ENCODE results near the gene SIGLEC7. TPM values are rescaled to one million over a fixed set of nuclear protein-coding genes. Genes with fewer than 3 reads are reported as not detected.

Gene SIGLEC7
- total and polyA plus RNA-seq, 9 donors = 0.38 to 3.7 (median 1.5) TPM; not detected in 2

DNA sequence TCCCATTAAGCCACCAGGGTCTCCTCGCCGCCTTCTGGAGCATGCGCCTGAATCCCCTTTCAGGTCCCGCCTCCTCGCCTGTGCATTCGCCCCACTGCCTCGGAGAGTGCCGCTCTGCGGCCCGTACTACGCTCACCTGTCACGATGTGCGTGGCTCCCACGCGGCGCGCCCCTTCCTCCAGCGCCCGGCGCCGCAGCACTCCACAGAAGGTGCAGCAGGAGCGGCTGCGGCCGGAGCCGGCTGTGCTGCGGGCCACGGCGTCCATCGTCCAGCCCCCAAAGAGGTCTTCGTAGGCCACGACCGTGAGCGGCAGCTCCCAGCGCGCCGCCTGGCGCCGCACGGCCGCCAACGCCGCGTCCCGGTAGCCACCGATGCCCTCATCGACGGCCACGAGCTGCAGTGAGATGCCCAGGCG lies 38.2 kb upstream of the SIGLEC7 start:
- intact Hi-C loops (cut with DNase I) = loop anchor here in 1 of 4 donors (10.0 kb wide), 1 partner anchor 61 kb away; no protein-coding TSS in a partner anchor

DNA sequence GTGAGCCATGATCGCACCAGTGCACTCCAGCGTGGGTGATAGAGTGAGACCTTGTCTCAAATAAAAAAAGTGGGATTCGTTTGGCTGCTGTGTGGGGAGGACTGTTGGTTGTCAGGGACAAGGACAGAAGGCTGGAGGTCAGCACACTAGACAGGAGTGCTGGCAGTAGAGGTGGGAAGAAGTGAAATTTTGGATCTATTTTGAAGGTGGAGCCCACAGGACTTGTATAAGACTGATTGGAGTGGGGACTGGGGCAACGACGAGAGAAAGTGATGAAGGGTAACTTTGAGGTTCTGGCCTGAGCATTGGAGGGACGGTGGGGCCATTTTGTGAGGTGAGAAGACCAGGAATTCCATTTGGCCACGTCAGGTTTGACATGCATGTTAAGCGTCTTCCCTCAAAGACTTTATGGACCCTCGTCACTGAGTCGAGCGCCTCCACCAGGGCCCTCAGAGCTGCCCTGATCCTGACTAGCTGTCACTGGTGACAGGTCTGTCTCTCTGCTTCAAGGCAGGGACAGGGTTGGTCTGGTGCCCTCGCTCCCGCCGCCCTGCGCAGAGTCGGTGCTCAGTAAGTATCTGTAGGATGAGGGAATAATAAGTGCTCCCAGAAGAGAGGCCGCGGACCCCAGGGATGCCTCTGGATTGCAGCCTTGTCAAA lies 34.6 kb upstream of the SIGLEC7 start:
- Histone ChIP-seq H3K9me3 (no peaks in the 10 kb centered on the region), H3K4me3 (peak overlapping the region; percentile 89), H3K36me3 (no peaks in the 10 kb centered on the region), H3K27me3 (no peaks in the 10 kb centered on the region), H3K4me1 (ENCODE audit: insufficient read depth) (peaks cover 6% of the 10 kb centered on the region), H3K27ac (no peak overlapping the region)
- WGBS, 3 donors = 5 to 11% (median 5%) methylated on average over 18 of the region's 18 CpGs
- intact Hi-C loops (cut with DNase I) = loop anchor here in 1 of 4 donors (10.0 kb wide), 1 partner anchor 57 kb away; no protein-coding TSS in a partner anchor
- TF ChIP-seq EP300 (IDR thresholded peaks at IDR 0.05) = no peak
- TF ChIP-seq, protein P1, sequence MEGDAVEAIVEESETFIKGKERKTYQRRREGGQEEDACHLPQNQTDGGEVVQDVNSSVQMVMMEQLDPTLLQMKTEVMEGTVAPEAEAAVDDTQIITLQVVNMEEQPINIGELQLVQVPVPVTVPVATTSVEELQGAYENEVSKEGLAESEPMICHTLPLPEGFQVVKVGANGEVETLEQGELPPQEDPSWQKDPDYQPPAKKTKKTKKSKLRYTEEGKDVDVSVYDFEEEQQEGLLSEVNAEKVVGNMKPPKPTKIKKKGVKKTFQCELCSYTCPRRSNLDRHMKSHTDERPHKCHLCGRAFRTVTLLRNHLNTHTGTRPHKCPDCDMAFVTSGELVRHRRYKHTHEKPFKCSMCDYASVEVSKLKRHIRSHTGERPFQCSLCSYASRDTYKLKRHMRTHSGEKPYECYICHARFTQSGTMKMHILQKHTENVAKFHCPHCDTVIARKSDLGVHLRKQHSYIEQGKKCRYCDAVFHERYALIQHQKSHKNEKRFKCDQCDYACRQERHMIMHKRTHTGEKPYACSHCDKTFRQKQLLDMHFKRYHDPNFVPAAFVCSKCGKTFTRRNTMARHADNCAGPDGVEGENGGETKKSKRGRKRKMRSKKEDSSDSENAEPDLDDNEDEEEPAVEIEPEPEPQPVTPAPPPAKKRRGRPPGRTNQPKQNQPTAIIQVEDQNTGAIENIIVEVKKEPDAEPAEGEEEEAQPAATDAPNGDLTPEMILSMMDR (IDR thresholded peaks at IDR 0.05) = no peak
- no peak for TF ChIP-seq POLR2A (IDR thresholded peaks at IDR 0.05)
- no peak for DNase-seq

More for the DNA sequence above, 38.2 kb upstream of the SIGLEC7 start:
- H3K9me3 ChIP-seq = no peaks in the 10 kb centered on the region
- H3K27ac ChIP-seq = no peak overlapping the region
- H3K4me1 ChIP-seq (ENCODE audit: insufficient read depth) = peaks cover 16% of the 10 kb centered on the region
- H3K36me3 ChIP-seq = no peaks in the 10 kb centered on the region
- no peak for TF ChIP-seq POLR2A (IDR thresholded peaks at IDR 0.05)
- H3K4me3 ChIP-seq = no peak overlapping the region
- 76 to 85% (median 82%) methylated on average over 48 to 49 of the region's 49 CpGs for WGBS, 3 donors
- DNase-seq = peak in 1 of 5 donors; percentile 44
- no peaks in the 10 kb centered on the region for H3K27me3 ChIP-seq

DNA sequence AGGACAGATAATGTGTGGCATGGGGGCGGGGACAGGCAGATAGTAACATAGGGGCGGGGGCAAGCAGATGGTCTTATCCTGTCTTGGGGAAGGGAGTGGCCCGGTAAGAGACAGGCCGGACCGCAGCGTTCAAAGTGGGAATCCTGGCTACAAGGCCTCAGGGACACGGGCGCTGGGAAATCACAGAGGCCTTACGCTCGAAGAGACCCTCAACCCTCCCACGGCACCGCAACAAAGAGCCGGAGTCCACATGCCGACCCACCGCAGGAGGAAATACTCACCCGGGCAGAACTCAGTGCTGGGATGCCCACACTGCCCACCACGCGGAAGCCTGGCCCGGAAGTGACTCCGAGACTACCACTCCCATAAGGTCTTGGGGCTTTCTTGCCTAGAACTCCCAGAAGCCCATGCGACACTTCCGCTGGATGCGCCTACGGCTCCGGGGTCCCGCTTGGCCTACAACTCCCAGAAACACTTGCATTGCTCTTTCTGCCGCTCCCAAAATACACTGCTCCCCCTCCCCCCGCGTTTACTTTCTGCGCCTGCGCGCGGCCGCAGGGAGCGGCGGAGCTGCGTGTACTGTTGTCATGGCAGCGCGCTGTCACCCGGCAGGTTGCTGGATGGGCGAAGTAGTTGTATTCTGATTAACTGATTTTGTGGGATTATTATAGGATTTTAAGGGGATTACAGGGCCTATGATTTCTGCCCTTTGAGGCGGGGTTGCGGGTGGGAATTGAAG lies 33.9 kb upstream of the SIGLEC7 start, which contains the start of gene CTU1:
Gene CTU1, minus strand, starts transcription at position 344 of the 739 bp plus-strand sequence. CDS start 3,840 bp downstream, outside the sequence.
- H3K4me3 ChIP-seq = peak within 1 kb of the TSS; percentile 89
- no peaks in the 10 kb centered on the region for H3K9me3 ChIP-seq
- TF ChIP-seq, protein P1 (IDR thresholded peaks at IDR 0.05) = peak in 2 of 3 donors; percentile 39 to 53
- TF ChIP-seq POLR2A (IDR thresholded peaks at IDR 0.05) (peak; percentile 42), EP300 (IDR thresholded peaks at IDR 0.05) (no peak)
- peak within 1 kb of the TSS; percentile 8 to 32 for H3K27ac ChIP-seq
- H3K36me3 ChIP-seq = no peaks in the 10 kb centered on the region
- DNase-seq = peak; percentile 97 to 98 (median 98)
- intact Hi-C loops (cut with DNase I) = loop anchor here in 1 of 4 donors (10.0 kb wide), 1 partner anchor 57 kb away; no protein-coding TSS in a partner anchor
- H3K27me3 ChIP-seq = no peaks in the 10 kb centered on the region
- peaks cover 5% of the 10 kb centered on the region for H3K4me1 ChIP-seq (ENCODE audit: insufficient read depth)
- 0 to 1% (median 0%) methylated on average over 43 of the region's 43 CpGs for WGBS, 3 donors

DNA sequence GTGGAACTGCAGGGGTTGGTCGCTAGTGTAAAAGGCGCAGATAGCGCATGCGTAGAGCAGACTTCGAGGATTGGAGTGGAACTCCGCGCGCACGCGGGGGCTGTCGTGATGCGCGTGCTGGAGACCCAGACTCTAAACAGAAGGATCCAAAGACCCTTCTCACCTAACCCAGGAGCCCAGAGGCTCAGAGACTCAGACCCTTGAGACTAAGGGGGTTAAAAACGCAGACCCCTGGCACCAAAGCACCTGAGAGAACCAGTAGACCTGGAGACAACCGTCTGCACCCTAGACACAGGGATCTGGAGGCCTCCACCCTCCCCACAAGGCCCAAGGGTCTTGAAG lies 33.3 kb upstream of the SIGLEC7 start:
- Histone ChIP-seq H3K4me1 (ENCODE audit: insufficient read depth) (peaks cover 4% of the 10 kb centered on the region), H3K36me3 (no peaks in the 10 kb centered on the region), H3K27me3 (no peaks in the 10 kb centered on the region), H3K27ac (peak overlapping the region; percentile 8 to 32), H3K9me3 (no peaks in the 10 kb centered on the region), H3K4me3 (peak overlapping the region; percentile 89)
- no peak for DNase-seq
- TF ChIP-seq POLR2A (IDR thresholded peaks at IDR 0.05) (no peak), EP300 (IDR thresholded peaks at IDR 0.05) (no peak)
- TF ChIP-seq, protein P1 (IDR thresholded peaks at IDR 0.05) = no peak
- intact Hi-C loops (cut with DNase I) = loop anchor here in 1 of 4 donors (10.0 kb wide), 1 partner anchor 56 kb away; no protein-coding TSS in a partner anchor
- WGBS, 3 donors = 0 to 2% (median 1%) methylated on average over 15 of the region's 15 CpGs
